Right atrium auricular region (tissue), 2 donors: ENCODE results near the gene RHOBTB1. TPM values are rescaled to one million over a fixed set of nuclear protein-coding genes. Genes with fewer than 3 reads are reported as not detected.
"Not testable (repeated sequence)": the region's sequence is repeated elsewhere in the genome, so short reads cannot be mapped to it uniquely, and the experiment has no call there.

ENCODE experiments used
- DNase-seq: peaks from one replicate; pipeline ENCODE4 v3.0.0-alpha.2; 2019; ENCODE audit warnings: low spot score
- H3K27ac ChIP-seq, 2 donors: fragments of 200-600 bp; sonication (generic); 1 replicate in 1 of 2; 2 replicates in 1 of 2; pipeline ENCODE4 v1.5.1; 2016 to 2019
- H3K27me3 ChIP-seq, 2 donors: fragments of 200-600 bp; sonication (generic); one replicate each; pipeline versions ENCODE4 v1.5.1 to v1.6.0; 2017 to 2019
- H3K36me3 ChIP-seq: fragments of 200-600 bp; sonication (generic); one replicate; pipeline ENCODE4 v1.5.1; 2016
- H3K4me1 ChIP-seq, 2 donors: fragments of 200-600 bp; sonication (generic); one replicate each; pipeline versions ENCODE4 v1.5.1 to v1.6.0; 2017 to 2019
- H3K4me3 ChIP-seq, 2 donors: fragments of 200-600 bp; sonication (generic); 1 replicate in 1 of 2; 2 replicates in 1 of 2; pipeline ENCODE4 v1.5.1; 2017 to 2019; ENCODE audit warnings: mild to moderate bottlenecking in 1 of 2, moderate library complexity in 1 of 2
- H3K9me3 ChIP-seq, 2 donors: fragments of 200-600 bp; sonication (generic); one replicate each; pipeline ENCODE4 v1.5.1; 2019
- total RNA-seq, 2 donors: library from RNA; depleted of rRNA; stranded (reverse); fragments of >200 nt; gene quantifications; one replicate each; pipeline ENCODE4 v1.1.0, GENCODE V29; 2016
- TF ChIP-seq, protein P1 (sequence below), 2 donors: fragments of 200-600 bp; sonication (generic); IDR thresholded peaks; one replicate each; pipeline ENCODE4 v1.5.1; 2019; ENCODE audit warnings: antibody characterized with exemption in 2 of 2

Gene RHOBTB1
- total RNA-seq, 2 donors from 2014 or later, result 13.2 to 16.8 TPM

GRCh38 chr10:60848680-60849079 is 95.3 kb downstream of the RHOBTB1 start:
- H3K4me1 ChIP-seq, result peaks cover 0 to 16% of the 10 kb centered on the region in 2 donors
- H3K4me3 ChIP-seq, result no peak overlapping the region
- H3K9me3 ChIP-seq, result peaks cover 0 to 4% of the 10 kb centered on the region in 2 donors
- H3K36me3 ChIP-seq, result no peaks in the 10 kb centered on the region
- TF ChIP-seq, protein P1, sequence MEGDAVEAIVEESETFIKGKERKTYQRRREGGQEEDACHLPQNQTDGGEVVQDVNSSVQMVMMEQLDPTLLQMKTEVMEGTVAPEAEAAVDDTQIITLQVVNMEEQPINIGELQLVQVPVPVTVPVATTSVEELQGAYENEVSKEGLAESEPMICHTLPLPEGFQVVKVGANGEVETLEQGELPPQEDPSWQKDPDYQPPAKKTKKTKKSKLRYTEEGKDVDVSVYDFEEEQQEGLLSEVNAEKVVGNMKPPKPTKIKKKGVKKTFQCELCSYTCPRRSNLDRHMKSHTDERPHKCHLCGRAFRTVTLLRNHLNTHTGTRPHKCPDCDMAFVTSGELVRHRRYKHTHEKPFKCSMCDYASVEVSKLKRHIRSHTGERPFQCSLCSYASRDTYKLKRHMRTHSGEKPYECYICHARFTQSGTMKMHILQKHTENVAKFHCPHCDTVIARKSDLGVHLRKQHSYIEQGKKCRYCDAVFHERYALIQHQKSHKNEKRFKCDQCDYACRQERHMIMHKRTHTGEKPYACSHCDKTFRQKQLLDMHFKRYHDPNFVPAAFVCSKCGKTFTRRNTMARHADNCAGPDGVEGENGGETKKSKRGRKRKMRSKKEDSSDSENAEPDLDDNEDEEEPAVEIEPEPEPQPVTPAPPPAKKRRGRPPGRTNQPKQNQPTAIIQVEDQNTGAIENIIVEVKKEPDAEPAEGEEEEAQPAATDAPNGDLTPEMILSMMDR (IDR thresholded peaks at IDR 0.05), result no peak
- no peaks in the 10 kb centered on the region for H3K27me3 ChIP-seq
- no peak for DNase-seq
- H3K27ac ChIP-seq, result no peak overlapping the region

- Histone ChIP-seq H3K27ac (no peak overlapping the region), H3K9me3 (peaks cover 0 to 4% of the 10 kb centered on the region in 2 donors), H3K4me3 (no peak overlapping the region), H3K36me3 (no peaks in the 10 kb centered on the region), H3K4me1 (peaks cover 0 to 16% of the 10 kb centered on the region in 2 donors), H3K27me3 (no peaks in the 10 kb centered on the region)
- TF ChIP-seq, protein P1 (IDR thresholded peaks at IDR 0.05), result no peak
- no peak for DNase-seq
These were observed 95.9 kb downstream of the RHOBTB1 start for GRCh38 chr10:60848126-60848525.

DNA sequence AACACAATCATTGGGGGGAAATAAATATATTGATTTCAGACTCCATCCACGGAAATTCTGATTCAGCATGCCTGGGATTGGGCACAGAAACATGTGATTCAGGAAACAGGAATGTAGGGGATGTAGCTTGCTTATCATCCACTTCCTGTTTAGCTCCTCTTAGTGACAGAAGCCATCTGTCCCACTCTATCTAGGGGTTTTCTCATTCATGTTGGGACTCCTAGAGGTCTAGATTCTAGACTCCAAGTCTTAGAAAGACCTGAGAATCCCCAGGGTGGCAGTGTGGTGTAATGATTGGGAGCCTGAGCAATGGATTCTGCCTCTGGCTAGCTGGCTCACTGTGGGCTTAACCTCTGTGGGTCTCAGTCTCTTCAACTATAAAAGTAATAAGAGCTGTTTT is 97.8 kb downstream of the RHOBTB1 start:
- Histone ChIP-seq H3K27me3 (no peaks in the 10 kb centered on the region), H3K9me3 (peaks cover 0 to 4% of the 10 kb centered on the region in 2 donors)
- TF ChIP-seq, protein P1 (IDR thresholded peaks at IDR 0.05), result no peak

DNA sequence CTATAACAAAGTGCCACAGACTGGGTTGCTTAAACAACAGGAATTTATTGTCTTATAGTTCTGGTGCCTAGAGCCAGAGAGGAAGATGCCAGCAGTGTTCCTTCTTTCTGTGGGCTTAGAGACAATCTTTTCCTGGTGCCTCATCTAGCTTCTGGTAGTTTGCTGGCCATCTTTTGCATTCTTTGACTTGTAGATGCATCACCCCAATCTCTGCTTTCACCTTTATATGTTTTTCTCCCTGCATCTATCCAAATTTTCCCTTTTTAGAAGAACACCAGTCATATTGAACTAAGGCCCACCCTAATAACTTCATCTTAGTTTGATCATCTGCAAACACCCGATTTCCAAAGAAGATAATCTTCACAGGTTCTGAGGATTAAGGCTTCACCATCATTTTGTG is 98.9 kb downstream of the RHOBTB1 start:
- TF ChIP-seq, protein P1 (IDR thresholded peaks at IDR 0.05), result no peak
- Histone ChIP-seq H3K27me3 (no peaks in the 10 kb centered on the region), H3K27ac (no peak overlapping the region), H3K36me3 (no peaks in the 10 kb centered on the region), H3K9me3 (no peaks in the 10 kb centered on the region), H3K4me1 (peaks cover 0 to 16% of the 10 kb centered on the region in 2 donors), H3K4me3 (no peak overlapping the region)
- DNase-seq, result no peak

More for the DNA sequence above, 97.8 kb downstream of the RHOBTB1 start:
- DNase-seq, result no peak
- no peak overlapping the region for H3K27ac ChIP-seq
- no peak overlapping the region for H3K4me3 ChIP-seq
- peaks cover 0 to 16% of the 10 kb centered on the region in 2 donors for H3K4me1 ChIP-seq
- no peaks in the 10 kb centered on the region for H3K36me3 ChIP-seq

DNA sequence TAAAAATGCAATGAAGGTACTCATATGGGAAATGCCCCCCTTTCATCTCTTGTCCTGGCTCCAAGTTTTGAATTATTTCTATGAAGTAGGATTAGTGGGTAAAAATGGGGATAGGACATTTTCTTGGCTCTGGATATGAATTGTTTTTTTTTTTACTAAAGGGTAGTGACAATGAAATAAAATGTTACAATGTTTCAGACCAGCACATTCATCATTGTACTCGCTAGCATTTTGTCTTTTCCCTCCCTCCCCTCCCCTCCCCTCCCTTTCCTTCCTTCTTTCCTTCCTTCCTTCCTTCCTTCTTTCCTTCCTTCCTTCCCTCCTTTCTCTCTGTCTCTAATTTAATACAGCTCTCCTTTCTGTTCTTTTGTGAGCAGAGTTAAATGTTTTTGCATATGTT is 101.3 kb downstream of the RHOBTB1 start:
- Histone ChIP-seq H3K4me3 (no peak overlapping the region), H3K4me1 (peaks cover 0 to 2% of the 10 kb centered on the region in 2 donors), H3K36me3 (no peaks in the 10 kb centered on the region), H3K27me3 (no peaks in the 10 kb centered on the region), H3K9me3 (no peaks in the 10 kb centered on the region), H3K27ac (no peak overlapping the region)
- TF ChIP-seq, protein P1 (IDR thresholded peaks at IDR 0.05), result no peak
- no peak for DNase-seq

- not testable (repeated sequence) for H3K27ac ChIP-seq, H3K27me3 ChIP-seq, DNase-seq, H3K4me1 ChIP-seq, H3K9me3 ChIP-seq, H3K36me3 ChIP-seq, H3K4me3 ChIP-seq
These were observed 102.8 kb downstream of the RHOBTB1 start for GRCh38 chr10:60841227-60841626.
